ENCODE data around the gene RPL15.

GRCh38 chr3:23940775-23941174 lies 23.8 kb downstream of the RPL15 start:
- no peak for TF ChIP-seq POLR2AphosphoS5 (IDR thresholded peaks at IDR 0.05; ENCODE audit: low read depth, low read length)
- TF ChIP-seq, protein P1, sequence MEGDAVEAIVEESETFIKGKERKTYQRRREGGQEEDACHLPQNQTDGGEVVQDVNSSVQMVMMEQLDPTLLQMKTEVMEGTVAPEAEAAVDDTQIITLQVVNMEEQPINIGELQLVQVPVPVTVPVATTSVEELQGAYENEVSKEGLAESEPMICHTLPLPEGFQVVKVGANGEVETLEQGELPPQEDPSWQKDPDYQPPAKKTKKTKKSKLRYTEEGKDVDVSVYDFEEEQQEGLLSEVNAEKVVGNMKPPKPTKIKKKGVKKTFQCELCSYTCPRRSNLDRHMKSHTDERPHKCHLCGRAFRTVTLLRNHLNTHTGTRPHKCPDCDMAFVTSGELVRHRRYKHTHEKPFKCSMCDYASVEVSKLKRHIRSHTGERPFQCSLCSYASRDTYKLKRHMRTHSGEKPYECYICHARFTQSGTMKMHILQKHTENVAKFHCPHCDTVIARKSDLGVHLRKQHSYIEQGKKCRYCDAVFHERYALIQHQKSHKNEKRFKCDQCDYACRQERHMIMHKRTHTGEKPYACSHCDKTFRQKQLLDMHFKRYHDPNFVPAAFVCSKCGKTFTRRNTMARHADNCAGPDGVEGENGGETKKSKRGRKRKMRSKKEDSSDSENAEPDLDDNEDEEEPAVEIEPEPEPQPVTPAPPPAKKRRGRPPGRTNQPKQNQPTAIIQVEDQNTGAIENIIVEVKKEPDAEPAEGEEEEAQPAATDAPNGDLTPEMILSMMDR (IDR thresholded peaks at IDR 0.05), result no peak

Measured in Panc1 (cell line).